PFSK-1 (cell line): ENCODE results near the gene RFK.

Source experiments
- FOXP2 ChIP-seq: optimal IDR thresholded peaks from 2 replicates; pipeline ENCODE3; 2011; ENCODE audit warnings: borderline replicate concordance, control low read depth, inconsistent platforms; ENCODE audit not compliant: insufficient read depth; ENCODE audit errors: extremely low read length, extremely low read depth
- POLR2AphosphoS5 ChIP-seq: IDR thresholded peaks from 2 replicates; pipeline ENCODE4 v1.6.1; 2012; ENCODE audit warnings: low read depth, mild to moderate bottlenecking, control low read depth, low read length, moderate library complexity
- SIN3A ChIP-seq: IDR thresholded peaks from 2 replicates; pipeline ENCODE4 v1.6.1; 2012; ENCODE audit warnings: mild to moderate bottlenecking, low read length, moderate library complexity, borderline replicate concordance; ENCODE audit not compliant: insufficient read depth
- TAF1 ChIP-seq: IDR thresholded peaks from 2 replicates; pipeline ENCODE4 v1.6.1; 2012; ENCODE audit warnings: low read length, control low read depth, borderline replicate concordance; ENCODE audit not compliant: insufficient read depth
- TF ChIP-seq, protein P1 (sequence below), 2 experiments: IDR thresholded peaks; 2 replicates each; pipeline versions ENCODE4 v1.6.1 to v1.8.0; 2011 to 2012; ENCODE audit warnings: low read depth in 2 of 2, low read length in 2 of 2, control low read depth in 1 of 2, inconsistent platforms in 1 of 2, mild to moderate bottlenecking in 1 of 2, moderate library complexity in 1 of 2; ENCODE audit not compliant: insufficient read depth in 1 of 2

Gene RFK

DNA sequence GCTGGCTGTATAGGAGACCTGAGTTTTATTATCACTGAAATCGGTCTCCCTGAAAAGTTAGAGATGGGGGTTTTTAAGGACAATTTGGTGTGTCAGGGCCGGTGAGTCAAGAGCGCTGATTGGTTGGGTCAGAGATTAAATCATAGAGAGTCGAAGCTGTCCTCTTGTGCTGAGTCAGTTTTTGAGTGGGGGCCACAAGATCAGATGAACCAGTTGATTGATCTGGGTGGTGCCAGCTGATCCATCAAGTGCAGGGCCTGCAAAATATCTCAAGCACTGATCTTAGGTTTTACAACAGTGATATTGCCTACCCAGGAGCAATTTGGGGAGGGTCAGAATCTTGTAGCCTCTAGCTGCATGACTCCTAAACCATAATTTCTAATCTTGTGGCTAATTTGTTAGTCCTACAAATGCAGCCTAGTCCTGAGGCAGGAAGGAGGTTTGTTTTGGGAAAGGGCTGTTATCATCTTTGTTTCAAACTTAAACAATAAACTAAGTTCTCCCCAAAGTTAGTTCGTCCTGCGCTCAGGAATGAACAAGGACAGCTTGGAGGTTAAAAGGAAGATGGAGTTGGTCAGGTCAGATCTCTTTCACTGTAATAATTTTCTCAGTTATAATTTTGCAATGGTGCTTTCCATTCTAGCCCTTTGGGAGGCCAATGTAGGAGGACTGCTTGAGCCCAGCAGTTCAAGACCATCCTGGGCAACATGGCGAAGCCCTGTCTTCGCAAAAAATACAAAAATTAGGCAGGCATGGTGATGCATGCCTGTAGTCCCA is 31.6 kb upstream of the RFK start:
- TF ChIP-seq TAF1, result no peak
- no peak for TF ChIP-seq POLR2AphosphoS5
- TF ChIP-seq SIN3A, result no peak
- TF ChIP-seq, protein P1, sequence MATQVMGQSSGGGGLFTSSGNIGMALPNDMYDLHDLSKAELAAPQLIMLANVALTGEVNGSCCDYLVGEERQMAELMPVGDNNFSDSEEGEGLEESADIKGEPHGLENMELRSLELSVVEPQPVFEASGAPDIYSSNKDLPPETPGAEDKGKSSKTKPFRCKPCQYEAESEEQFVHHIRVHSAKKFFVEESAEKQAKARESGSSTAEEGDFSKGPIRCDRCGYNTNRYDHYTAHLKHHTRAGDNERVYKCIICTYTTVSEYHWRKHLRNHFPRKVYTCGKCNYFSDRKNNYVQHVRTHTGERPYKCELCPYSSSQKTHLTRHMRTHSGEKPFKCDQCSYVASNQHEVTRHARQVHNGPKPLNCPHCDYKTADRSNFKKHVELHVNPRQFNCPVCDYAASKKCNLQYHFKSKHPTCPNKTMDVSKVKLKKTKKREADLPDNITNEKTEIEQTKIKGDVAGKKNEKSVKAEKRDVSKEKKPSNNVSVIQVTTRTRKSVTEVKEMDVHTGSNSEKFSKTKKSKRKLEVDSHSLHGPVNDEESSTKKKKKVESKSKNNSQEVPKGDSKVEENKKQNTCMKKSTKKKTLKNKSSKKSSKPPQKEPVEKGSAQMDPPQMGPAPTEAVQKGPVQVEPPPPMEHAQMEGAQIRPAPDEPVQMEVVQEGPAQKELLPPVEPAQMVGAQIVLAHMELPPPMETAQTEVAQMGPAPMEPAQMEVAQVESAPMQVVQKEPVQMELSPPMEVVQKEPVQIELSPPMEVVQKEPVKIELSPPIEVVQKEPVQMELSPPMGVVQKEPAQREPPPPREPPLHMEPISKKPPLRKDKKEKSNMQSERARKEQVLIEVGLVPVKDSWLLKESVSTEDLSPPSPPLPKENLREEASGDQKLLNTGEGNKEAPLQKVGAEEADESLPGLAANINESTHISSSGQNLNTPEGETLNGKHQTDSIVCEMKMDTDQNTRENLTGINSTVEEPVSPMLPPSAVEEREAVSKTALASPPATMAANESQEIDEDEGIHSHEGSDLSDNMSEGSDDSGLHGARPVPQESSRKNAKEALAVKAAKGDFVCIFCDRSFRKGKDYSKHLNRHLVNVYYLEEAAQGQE (IDR thresholded peaks at IDR 0.05; ENCODE audit: insufficient read depth in 1 of 2, low read depth in 2 of 2, low read length in 2 of 2), result no peak
- no peak for TF ChIP-seq FOXP2

DNA sequence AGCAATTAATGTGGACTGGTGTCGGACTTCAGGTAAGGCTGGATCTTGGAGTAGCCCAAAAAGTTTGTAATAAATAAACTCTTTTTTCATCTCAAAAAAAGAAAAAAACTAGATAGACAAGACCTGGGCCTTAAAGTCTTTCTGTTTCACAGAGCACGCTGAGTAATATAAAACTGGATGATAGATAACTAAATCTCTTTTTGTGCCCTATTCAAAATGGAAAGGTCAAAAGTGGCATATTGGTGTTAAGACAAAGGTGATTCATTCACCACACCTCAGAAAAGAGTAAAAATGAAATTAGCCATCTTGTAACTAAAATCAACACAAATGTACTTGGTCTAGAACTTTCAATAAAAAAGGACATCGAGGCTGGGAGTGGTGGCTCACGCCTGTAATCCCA is 30.3 kb upstream of the RFK start:
- no peak for TF ChIP-seq FOXP2

DNA sequence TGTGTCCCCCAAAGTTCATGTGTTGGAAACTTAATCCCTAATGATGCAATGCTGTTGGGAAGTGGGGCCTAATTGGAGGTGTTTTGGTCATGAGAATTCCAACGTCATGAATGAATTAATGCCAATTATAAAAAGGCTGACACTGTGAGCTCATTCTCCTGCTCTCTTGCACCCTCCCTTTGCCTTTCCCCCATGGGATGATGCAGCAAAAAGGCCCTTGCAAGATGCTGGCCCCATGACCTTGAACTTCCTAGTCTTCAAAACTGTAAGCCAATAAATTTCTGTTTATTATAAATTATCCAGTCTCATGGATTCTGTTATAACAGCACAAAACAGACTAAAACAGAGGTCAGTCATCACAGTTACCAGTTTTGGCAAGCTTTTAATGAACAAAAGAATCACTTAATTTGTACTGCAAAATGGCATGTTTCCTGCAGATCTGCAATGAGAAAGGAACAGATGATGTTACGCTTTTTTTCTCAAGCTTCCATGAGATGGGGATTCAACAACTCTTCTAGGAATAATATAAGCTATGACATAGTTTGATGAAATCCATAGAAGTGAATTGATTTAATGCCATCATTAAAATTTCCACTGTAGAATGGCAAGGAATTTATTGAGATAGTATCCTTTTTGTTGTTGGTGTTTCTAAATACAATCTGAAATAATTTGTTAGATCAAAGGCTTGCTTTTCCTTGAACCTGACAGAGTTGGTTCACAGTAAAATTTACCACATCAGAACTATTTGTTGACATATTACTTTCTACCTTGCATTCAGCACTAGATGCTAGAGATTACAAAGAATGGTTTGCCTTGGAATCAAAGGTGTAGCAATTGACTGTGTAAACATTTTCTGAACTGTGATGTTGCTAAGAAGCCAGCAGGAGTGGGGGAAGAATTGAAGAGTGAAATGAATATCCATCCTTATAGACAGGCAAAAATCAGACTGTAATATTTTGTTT is 29.3 kb upstream of the RFK start:
- TF ChIP-seq, protein P1 (IDR thresholded peaks at IDR 0.05; ENCODE audit: insufficient read depth in 1 of 2, low read depth in 2 of 2, low read length in 2 of 2), result no peak
- no peak for TF ChIP-seq TAF1
- TF ChIP-seq SIN3A, result no peak
- TF ChIP-seq FOXP2, result no peak
- no peak for TF ChIP-seq POLR2AphosphoS5

DNA sequence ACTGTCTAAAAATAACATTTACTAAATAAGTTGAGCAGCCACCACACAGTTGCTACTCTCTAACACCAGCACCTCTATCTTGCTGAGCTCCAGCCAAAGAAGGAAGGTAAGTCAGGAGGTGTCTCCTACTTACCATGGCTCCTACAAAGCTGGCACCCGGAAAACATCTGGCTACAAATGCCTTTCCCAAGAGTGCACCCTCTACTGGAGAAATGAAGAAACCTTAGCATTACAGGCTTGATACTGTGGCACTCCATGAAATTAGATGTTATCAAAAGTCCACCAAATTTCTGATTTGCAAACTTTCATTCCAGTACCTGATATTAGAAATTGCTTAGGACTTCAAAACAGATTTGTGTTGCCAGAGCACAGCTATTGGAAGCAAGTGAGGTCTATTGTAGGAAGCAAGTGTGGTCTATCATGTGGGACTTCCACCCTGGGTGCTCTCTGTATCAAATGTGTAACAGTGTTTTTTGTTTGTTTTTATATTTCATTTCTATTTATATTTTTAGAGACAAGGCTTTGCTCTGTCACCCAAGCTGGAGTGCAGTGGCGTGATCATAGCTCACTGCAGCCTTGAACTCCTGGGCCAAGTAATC is 25.7 kb upstream of the RFK start:
- TF ChIP-seq FOXP2, result no peak
- no peak for TF ChIP-seq SIN3A
- TF ChIP-seq, protein P1 (IDR thresholded peaks at IDR 0.05; ENCODE audit: insufficient read depth in 1 of 2, low read depth in 2 of 2, low read length in 2 of 2), result no peak
- TF ChIP-seq POLR2AphosphoS5, result no peak

DNA sequence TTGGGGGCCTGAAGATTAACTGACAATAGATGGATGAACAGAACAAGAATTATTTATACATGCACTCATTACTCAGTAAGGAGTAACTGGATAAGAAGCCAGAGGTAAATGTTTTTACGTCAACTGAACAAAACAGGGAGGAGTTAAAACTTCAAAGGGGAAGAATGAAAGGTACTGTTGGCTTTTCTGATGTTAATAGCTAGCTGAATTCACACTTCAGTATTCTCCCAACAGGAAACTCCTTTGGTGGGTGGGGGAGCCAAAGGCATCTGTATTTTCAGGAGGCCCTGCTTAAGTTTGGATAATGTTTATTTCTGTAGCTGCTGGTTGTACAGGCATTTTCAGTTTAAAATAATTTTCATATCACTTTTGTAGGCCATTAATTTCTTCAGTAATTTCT is 23.2 kb upstream of the RFK start:
- TF ChIP-seq FOXP2 (no peak), TAF1 (no peak), SIN3A (no peak), POLR2AphosphoS5 (no peak)
- TF ChIP-seq, protein P1 (IDR thresholded peaks at IDR 0.05; ENCODE audit: insufficient read depth in 1 of 2, low read depth in 2 of 2, low read length in 2 of 2), result no peak
